Stimulated activated naive CD4-positive, alpha-beta T cell (primary cell): ENCODE results near the gene DYNC2LI1.

Experiments
- DNase-seq, 6 experiments: peaks; one replicate each; lab custom pipeline; 2025; lab: John Stamatoyannopoulos, UW

DYNC2LI1 gene

DNA sequence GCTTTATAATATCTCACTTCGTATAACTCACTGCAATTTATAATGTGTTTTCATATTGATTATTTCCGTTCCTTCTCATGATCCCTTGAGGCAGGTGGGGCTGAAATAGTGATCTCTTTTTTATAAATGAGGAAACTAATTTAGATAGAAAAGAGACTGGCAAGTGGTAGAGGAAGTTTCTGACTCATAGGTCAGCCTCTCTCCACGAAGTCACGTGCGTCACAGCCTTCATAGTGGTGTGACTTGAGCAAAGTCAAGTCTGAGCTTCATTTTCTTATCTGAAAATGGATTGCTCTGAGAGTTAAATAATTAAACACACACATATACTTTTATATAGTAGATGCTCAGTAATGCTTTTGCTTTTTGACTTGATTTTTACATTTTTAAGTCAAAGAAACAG lies 44.9 kb downstream of the DYNC2LI1 start:
- no peak for DNase-seq

DNA sequence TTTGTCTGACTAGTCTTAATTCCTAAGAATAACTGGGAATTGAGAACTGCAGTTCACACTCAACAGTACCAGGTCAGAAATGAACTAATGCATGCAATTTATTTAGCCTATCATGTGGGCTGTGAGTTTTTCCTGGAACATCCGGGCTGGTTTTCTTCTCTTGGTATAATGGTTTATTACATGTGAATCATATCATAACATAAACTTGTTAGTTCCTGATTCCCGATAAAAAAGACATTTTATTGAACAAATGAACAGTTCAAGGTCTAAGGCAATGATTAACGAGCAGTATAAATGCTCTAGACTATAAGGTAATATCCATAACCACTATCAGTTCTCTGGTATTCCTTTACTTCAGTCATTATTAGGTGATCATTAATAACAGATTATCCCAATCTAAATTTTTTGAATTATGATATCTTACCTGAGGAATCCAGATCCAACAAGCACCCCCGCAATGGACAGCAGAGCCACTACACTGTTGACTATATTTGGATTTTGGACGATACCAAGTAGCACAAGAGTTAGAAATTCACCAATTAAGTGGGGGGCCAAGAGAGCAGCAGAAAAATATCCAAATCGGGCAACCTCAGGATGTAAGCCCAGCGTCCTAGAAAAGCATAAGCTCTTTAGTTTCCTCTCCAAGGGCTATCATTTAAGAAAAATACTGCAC lies 45.8 kb downstream of the DYNC2LI1 start:
- DNase-seq, result no peak

DNA sequence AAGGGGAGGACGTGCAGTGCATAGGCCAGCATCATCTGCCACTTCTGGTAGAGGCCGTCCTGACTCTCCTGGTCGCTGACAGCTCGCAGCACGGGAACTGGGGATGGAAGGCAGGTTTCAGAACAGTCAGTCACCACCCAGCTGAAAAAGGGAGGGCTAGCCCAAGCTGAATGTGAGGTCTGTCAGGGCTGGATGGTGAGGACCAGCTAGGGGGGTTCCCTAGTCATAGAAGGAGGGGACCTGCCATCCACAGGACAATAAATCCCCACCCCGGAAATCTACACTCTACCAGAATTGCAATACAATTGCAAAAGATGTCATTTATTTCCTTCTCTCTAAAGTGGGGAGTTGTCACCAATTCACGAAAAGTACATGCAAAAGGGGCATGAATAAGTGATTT lies 49.0 kb downstream of the DYNC2LI1 start:
- no peak for DNase-seq

DNA sequence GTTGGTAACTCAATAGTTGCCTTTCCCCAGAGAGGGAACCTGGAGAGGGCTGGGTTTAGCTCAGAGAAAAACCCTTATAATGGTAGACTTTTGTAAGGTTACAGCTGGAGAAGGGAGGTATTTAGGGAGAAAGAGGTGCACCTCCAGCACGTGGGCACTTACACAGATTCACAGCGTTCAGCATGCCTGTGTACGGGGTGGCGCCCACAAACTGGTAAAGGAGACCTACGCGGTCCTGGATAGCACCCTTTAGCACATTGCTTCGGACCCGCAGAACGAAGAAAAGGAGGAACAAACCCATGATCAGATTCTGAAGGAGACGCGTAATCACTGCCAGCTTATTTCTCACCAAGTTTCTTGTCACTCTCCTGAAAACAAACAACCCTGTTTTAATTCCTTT lies 49.9 kb downstream of the DYNC2LI1 start:
- no peak for DNase-seq

DNA sequence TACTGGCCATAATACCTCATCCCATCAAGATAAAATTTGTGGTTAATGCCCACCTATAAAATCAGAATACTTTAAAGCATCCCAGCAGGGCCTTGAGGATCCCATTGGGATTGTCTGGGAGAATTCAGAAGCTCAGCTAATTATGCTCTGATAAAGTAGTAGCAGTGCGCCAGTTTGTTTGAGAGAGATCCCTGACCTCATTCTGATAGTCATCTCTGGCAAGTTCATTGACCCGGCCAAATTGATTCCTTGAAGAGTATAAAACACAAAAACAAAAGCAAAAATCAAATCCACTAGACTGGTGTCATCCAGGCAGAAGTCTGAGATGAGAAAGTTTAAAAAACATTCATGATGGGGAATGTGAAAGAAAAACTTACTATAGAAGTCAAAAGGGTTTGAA lies 50.7 kb downstream of the DYNC2LI1 start:
- no peak for DNase-seq

DNA sequence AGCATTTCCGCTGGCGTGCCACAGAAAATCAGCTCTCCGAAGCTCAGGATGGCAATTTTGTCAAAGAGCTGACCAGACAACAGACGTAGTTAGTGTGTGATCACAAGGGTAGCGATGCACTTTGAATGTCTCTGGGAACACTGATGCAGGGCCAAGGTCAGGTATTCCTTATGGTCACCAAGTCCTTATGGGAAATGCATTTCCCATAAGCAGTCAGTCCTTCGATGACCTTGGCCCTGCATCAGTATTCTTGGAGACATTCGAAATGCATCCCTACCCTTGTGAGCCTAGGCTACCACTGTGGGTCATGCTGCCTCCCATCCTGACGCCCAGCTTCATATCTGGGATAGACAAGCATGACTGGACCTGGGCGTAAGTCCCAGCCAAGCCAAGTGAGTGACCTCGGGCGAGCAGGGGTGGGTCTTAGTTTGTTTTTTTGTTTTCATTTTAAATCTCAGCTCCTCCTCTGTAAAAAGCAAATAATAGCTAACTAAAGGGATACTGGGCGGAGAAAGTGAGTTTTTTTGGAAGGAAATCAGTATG lies 51.2 kb downstream of the DYNC2LI1 start:
- DNase-seq, result no peak

DNA sequence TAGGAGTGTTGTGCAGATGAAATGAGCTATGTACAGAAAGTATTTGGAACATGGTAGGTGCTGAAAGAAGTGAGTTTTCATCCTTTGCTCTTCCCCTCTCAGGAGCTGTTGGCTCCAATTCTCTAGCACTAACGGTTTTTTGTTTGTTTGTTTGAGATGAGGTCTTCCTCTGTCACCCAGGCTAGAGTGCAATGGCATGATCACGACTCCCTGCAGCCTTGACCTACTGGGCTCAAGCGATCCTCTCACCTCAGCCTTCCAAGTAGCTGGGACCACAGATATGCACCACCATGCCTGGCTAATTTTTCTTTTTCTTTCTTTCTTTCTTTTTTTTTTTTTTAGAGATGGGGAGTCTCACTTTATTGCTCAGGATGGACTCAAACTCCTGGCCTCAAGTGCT lies 52.0 kb downstream of the DYNC2LI1 start:
- no peak for DNase-seq

DNA sequence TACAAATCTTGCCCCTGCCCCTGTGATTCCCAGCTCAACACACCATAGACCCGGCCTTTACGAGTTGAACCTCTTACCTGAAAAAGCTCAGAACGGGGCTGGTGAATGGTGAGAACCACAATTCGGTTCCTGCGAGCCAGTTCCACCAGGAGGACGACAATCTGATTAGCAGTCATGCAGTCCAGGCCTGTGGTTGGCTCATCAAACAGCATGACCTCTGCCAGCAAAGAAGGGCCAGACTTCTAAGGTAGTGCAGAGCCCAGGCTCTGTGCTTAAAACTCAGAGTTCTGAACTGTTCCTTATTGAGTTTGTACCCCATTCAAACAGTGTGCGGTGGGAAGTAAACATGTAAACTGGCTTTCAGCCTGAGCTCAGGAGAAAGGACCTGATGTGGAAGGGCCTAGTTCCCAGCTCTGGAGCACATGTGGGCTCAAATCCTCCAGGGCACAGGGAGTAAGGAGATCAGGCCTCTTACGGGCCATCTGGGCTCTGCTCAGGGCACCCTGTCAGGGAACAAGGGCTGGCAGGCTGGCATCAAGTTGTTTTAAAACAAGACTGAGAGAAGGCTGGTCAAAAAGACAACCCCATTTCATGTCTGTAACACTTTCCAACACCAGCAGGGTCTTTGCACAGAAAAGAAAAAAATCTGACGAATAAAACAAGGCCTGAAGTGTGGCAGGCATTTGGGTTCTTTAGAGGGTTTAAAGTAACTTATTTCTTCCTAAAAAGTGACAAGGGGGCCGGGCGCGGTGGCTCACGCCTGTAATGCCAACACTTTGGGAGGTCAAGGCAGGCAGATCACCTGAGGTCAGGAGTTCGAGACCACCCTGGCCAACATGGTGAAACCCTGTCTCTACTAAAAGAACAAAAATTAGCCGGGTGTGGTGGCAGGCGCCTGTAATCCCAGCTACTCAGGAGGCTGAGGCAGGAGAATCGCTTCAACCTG lies 52.7 kb downstream of the DYNC2LI1 start:
- no peak for DNase-seq

DNA sequence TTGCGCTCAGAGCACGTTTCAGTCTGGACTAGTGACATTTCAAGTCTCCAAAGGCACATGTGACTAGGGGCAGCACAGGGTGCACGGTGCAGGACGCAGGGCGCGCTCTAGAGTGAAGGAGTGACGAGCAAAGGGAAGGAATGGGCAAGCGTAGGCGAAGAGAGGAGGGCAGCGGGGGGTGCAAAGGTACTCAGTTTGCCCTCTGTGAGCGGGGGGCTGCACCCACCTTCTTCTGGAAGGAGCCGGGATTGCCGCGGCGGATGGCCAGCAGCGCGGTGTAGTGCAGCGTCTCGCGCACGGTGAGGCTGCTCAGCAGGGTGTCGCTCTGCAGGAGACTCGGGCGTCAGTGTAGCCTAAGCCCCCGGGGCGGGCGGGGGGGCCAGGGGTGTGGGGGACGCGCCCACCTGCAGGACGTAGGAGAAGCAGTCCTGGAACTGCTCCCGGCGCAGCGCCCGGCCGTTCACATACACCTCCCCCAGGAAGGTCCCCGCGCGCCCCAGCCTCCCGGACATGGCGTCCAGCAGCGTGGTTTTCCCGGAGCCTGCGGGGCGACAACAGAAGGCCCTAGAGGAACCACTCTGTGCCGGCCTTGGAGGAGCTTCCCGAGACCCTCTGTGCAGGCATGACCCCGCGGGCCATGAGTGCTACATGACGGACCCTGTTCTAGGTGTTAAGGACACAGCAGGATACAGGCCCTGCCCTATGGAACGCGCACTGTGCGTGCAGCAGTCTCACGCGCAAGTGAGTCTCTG lies 57.9 kb downstream of the DYNC2LI1 start:
- DNase-seq, result no peak

DNA sequence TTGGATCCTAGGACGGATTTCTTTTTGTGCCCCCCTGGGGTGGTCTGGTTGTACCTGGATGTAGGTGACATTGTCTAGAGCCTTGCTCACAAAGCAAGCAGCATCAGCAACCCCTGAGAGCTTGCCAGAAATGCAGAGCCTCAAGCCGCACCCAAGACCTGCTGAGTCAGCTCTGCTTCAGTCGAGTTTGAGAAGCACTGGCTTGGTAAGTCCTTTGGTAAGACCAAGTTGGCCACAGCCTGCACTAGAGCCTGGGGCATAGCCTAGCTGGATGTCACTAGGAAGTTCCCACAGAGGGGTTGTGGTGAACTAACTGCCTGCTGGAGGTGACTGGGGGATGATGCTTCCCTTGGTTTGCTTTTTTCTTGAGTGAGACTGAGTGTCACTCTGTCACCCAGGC lies 58.6 kb downstream of the DYNC2LI1 start:
- no peak for DNase-seq

DNA sequence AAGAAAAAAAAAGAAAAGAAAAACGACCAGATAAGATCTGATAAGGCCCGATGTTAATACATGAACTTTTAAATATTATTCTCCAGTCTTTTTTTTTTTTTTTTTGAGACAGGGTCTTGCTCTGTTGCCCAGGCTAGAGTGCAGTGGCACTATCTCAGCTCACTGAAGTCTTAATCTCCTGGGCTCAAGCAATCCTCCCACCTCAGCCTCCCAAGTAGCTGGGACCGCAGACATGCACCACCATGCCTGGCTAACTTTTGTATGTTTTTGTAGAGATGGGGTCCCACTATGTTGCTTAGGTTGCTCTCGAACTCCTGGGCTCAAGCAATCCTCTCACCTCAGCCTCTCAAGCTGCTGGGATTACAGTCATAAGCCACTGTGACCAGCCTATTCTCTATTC lies 63.2 kb downstream of the DYNC2LI1 start:
- no peak for DNase-seq

DNA sequence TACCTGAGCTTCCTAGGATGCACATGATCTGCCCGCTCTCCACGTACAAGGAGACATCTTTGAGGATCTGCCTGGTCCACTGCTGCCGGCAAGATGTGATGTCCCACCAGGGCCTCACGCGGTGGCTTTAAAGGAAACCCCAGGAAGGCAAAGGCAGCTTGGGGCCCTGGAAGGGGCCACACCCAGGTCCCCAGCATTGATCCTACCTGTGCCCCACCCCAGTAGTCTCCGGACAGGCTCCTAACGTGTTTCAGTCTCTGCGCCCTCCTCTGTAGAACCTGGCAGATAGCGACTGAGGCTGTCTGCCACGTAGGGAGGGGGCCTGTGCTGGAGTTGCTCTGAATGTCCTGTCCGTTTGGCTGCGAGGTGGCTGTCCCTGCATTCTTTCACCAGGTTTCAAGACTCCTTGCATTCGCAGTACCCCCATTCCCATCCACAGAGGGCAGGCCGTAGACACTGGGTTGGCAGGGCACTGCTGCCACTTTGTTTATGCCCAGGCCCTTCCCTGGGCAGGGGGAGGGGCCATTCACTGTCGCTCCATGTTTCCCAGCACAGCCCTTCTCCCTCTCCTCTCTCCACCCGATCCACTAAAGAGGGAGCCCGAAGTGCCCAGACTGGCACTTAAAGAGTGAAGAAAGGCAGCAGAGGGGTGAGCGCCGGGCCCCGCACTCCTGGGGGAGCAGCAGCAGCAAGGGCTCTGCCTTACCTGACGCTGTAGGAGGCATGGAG lies 64.2 kb downstream of the DYNC2LI1 start:
- no peak for DNase-seq

DNA sequence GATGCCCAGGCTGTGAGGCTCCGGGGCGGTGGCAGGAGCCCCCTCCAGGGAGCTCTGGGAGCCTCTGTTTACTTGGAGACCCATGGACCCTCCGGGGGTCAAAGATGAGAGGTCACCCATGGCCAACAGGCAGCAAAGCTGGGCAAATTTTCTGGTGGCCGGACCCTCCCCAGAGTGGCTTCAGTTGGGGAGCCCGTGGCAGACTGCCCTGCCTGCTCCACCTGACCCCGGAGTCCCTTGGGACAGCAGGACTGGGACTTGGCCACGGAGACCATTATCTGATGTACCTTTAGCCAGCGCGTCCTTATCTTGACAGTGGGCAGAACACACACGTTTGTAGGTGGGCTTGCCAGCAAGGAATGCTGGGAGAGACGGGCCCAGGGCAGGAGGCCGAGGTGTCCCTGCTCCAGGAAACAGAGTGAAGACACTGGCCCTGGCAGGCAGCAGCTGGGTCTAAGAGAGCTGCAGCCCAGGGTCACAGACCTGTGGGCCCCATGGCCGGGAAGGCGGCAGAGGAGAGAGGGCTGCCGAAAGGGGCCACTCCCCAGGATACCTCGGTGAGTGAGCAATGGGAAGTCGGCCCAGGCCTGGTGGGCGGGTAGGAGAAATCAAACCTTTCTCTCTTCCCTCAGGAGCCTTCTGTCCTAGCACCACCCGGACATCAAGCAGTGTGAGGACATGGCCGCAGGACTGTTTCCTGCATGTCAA lies 64.9 kb downstream of the DYNC2LI1 start, which contains the start of the genes ABCG5 and ABCG8:
ABCG5 (minus strand) TSS at position 280 of the 708 bp plus-strand sequence; CDS start at position 120, 160 bp downstream.
ABCG8 (plus strand) TSS at position 412 of the 708 bp plus-strand sequence; CDS start at position 495, 83 bp downstream.
- DNase-seq, result no peak

DNA sequence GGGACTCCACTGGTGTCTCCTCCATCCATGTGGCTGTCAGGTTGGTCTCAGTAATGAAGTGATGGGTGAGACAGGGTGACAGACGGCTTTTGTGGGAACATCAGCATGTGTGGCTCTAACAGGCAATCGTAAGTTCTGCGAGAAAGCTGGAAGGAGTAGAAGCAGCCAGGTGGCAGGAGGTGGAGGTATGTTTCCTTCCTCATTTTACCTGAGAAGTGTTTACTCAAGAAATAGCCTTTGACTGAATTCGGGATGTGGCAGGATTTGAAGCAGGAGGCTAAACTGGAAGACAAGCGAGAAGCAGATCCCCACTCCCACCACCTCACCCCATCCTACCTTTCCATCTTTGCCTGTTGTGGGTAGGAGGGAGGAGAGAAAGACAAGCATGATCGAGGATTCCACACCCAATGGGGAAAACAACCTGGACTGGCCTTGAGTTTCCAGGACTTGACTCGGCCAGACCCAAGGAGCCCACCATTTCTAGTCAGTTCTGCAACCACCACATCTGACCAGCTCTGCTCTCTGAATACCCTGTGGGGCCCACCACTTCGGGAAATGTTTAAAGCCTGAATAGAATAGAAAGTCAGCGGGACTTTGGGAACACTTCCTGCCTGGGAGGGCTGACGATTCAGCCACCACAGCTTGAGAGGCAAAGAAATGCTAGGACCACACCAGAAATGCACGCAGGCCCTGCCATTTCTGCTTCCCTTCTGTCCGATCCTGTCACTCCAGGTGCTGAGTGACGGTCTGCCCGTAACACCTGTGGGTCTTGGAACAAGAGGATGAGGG lies 66.1 kb downstream of the DYNC2LI1 start:
- DNase-seq, result no peak

DNA sequence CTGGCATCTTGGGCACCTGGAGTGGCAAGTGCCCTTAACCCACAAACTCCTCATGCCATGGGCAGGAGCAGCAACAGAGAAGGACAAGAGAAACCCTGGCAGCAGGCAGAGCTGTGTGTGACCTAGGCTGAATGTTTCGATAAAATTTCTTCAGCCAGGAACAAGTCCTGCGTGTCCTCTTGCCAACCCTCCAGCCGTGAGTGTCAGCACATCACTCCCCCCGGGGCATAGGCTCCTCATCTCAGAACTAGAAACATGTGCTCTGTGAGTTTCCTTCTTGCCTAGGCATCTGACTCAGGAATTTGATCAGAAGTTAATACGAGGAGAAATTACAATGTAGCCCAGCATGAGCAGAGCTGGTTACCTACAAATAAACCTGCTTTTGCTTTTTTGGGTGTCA lies 67.1 kb downstream of the DYNC2LI1 start:
- DNase-seq, result no peak

DNA sequence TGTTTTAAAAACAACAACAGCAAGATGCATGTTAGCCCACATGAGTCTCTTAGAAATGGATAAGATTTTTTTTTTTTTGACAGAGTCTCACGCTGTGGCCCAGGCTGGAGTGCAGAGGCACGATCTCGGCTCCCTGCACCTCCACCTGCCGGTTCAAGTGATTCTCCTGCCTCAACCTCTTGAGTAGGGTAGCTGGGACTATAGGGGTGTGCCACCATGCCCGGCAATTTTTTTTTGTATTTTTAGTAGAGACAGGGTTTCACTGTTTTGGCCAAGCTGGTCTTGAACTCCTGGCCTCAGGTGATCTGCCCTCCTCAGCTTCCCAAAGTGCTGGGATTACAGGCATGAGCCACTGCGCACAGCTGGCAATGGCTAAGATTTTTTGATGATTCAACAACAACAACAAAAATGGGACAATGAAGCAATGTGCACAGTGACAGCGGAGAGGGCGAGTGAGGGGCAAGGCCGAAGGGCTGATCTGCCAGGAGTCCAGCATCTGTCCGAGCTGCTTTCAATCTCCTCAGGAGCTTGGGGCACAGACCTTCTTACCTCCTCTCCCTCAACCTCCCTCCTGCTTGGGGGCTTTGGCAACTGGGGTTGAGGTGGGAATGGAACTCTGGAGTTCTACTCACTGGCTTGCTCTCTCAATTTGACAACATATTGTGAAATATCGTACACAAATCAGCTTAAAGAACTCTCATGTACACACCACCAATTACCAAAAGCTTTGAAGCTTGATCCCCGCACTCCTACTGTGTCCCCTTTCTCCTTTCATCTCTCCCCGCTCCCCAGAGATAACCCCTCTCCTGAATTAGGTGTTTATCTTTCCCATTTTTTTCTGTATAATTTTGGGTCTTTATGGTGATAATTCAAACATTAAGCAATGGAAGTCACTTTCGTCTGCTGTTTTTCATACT lies 68.4 kb downstream of the DYNC2LI1 start:
- no peak for DNase-seq

DNA sequence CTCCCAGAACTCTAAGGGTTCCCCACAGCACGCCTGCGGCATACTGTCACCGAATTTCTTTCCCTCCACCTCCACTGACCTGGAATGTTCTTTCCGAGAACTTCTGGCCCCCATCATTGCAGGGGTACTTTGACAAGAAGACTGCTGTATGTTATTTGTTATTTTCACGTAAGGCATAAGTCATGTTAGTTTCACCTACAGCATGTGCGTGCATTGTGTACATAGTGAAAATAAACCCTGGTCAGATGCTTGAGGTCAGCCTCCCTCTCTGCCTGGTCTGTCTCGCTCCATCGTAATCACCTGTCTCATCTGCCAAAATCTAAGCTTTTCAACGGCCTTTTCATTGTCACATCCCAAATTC lies 69.0 kb downstream of the DYNC2LI1 start:
- DNase-seq, result no peak

DNA sequence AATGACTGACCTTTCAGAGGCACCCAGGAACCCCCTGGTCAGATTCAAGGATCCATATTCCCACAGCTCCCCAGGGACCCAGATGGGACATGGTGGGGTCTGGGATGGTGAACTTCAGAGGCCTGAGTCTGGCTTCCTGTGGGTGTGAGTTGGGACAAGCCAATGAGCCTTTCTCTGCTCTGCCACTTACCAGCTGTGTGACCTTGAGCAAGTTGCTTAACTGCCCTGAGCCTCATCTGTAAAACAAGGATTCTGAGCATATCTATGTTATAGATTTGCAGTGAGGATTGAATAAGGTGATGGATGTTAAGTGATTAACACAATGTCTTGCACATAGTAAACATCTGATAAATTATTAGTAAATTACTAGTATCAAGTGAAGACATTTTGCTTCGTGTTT lies 71.3 kb downstream of the DYNC2LI1 start:
- no peak for DNase-seq
